GM23338 (cell line): ENCODE data around the gene TNS4. TPM values are rescaled to one million over a fixed set of nuclear protein-coding genes. Genes with fewer than 3 reads are reported as not detected.

Source experiments
- ATAC-seq: fragments of 200-7000 bp; cut with Tn5 transposase; 3 replicates; pipeline ENCODE4 v1.9.1; 2020
- DNase-seq: peaks from one replicate; pipeline ENCODE4 v3.0.0-alpha.2; 2015; ENCODE audit warnings: low spot score
- H2AFZ ChIP-seq: fragments of 200-600 bp; sonication (generic); 2 replicates; pipeline ENCODE4 v1.8.0; 2016; ENCODE audit warnings: antibody characterized with exemption, mild to moderate bottlenecking, moderate library complexity
- H3F3A ChIP-seq: fragments of 200-600 bp; sonication (generic); replicated peaks from 2 replicates; pipeline ENCODE4 v1.8.0; 2017; ENCODE audit warnings: antibody characterized with exemption, mixed run types, low read depth
- H3K27ac ChIP-seq: fragments of 200-600 bp; sonication (generic); 2 replicates; pipeline ENCODE4 v1.6.1; 2016; ENCODE audit warnings: low read depth
- H3K27me3 ChIP-seq: fragments of 200-600 bp; sonication (generic); 2 replicates; pipeline ENCODE4 v1.8.0; 2016; ENCODE audit warnings: mild to moderate bottlenecking, mixed run types, moderate library complexity; ENCODE audit not compliant: insufficient read depth
- H3K36me3 ChIP-seq: fragments of 200-600 bp; sonication (generic); 2 replicates; pipeline ENCODE4 v1.8.0; 2016; ENCODE audit warnings: mild to moderate bottlenecking; ENCODE audit not compliant: insufficient read depth
- H3K4me1 ChIP-seq: fragments of 200-600 bp; sonication (generic); 2 replicates; pipeline ENCODE4 v1.8.0; 2016; ENCODE audit warnings: mild to moderate bottlenecking, moderate library complexity; ENCODE audit not compliant: insufficient read depth
- H3K4me2 ChIP-seq: fragments of 200-600 bp; sonication (generic); 2 replicates; pipeline ENCODE4 v1.7.1; 2017; ENCODE audit warnings: mixed run types
- H3K4me3 ChIP-seq: fragments of 200-600 bp; sonication (generic); 2 replicates; pipeline ENCODE4 v1.6.1; 2016; ENCODE audit warnings: mixed run types
- H3K79me2 ChIP-seq: fragments of 200-600 bp; sonication (generic); replicated peaks from 2 replicates; pipeline ENCODE4 v1.8.0; 2017; ENCODE audit warnings: mild to moderate bottlenecking; ENCODE audit not compliant: insufficient read depth
- H3K9me2 ChIP-seq: fragments of 200-600 bp; sonication (generic); 2 replicates; pipeline ENCODE4 v1.8.0; 2017; ENCODE audit not compliant: insufficient read depth
- H4K20me1 ChIP-seq: fragments of 200-600 bp; sonication (generic); replicated peaks from 2 replicates; pipeline ENCODE4 v1.8.0; 2017; ENCODE audit warnings: mild to moderate bottlenecking; ENCODE audit not compliant: insufficient read depth
- H3K27ac Mint-ChIP-seq: 2 replicates; pipeline ENCODE4 v1.8.0; 2020; ENCODE audit warnings: inconsistent platforms, mild to moderate bottlenecking, moderate library complexity, mixed read lengths
- H3K27me3 Mint-ChIP-seq: 3 replicates; pipeline ENCODE4 v1.8.0; 2022; ENCODE audit warnings: low read depth, mild to moderate bottlenecking, moderate library complexity, mixed read lengths, inconsistent platforms; ENCODE audit not compliant: insufficient read depth, poor library complexity
- H3K36me3 Mint-ChIP-seq: 3 replicates; pipeline ENCODE4 v1.8.0; 2021; ENCODE audit warnings: low read depth, mild to moderate bottlenecking, inconsistent platforms, moderate library complexity, mixed read lengths
- H3K4me1 Mint-ChIP-seq: 3 replicates; pipeline ENCODE4 v1.8.0; 2020; ENCODE audit warnings: mild to moderate bottlenecking, inconsistent platforms, mixed read lengths
- H3K4me3 Mint-ChIP-seq: 3 replicates; pipeline ENCODE4 v1.8.0; 2021; ENCODE audit warnings: moderate library complexity, mild to moderate bottlenecking, inconsistent platforms, mixed read lengths
- H3K9me3 Mint-ChIP-seq: 3 replicates; pipeline ENCODE4 v1.8.0; 2020; ENCODE audit warnings: moderate library complexity, mild to moderate bottlenecking, inconsistent platforms, mixed read lengths
- CREB1 ChIP-seq: fragments of 250-450 bp; sonication (Bioruptor Pico); IDR thresholded peaks from 2 replicates; pipeline ENCODE4 v1.5.0; 2020; ENCODE audit warnings: low read depth, mild to moderate bottlenecking, moderate library complexity
- EZH2phosphoT487 ChIP-seq: fragments of 200-600 bp; sonication (generic); IDR thresholded peaks from one replicate; pipeline ENCODE4 v1.8.1; 2018; ENCODE audit warnings: antibody characterized with exemption; ENCODE audit not compliant: unreplicated experiment
- JUNB ChIP-seq: IDR thresholded peaks from one replicate; pipeline ENCODE4 v1.6.1; 2016; ENCODE audit warnings: antibody characterized with exemption; ENCODE audit not compliant: unreplicated experiment
- NANOG ChIP-seq: IDR thresholded peaks from 2 replicates; pipeline ENCODE4 v1.6.1; 2016; ENCODE audit warnings: antibody characterized with exemption, borderline replicate concordance
- STAT1 ChIP-seq: IDR thresholded peaks from one replicate; pipeline ENCODE4 v1.6.1; 2016; ENCODE audit warnings: antibody characterized with exemption; ENCODE audit not compliant: unreplicated experiment
- ZNF114 ChIP-seq: fragments of 250-450 bp; sonication (Bioruptor Pico); IDR thresholded peaks from 2 replicates; pipeline ENCODE4 v1.5.0; 2020; ENCODE audit warnings: mild to moderate bottlenecking, moderate library complexity
- ZNF331 ChIP-seq: fragments of 250-450 bp; sonication (Bioruptor Pico); IDR thresholded peaks from 2 replicates; pipeline ENCODE4 v1.5.0; 2020; ENCODE audit warnings: low read depth, mild to moderate bottlenecking, moderate library complexity
- polyA plus RNA-seq: library from polyadenylated mRNA; unstranded; fragments of >200 nt; fragmentation: Nextera tagmentation; extraction: Ambion mirVana; gene quantifications from 2 replicates; pipeline ENCODE4 v1.2.1, GENCODE V29; 2016
- total RNA-seq: library from RNA; depleted of rRNA; stranded (reverse); fragments of >200 nt; shearing (Covaris generic); gene quantifications from 2 replicates; pipeline ENCODE4 v1.2.3, GENCODE V29; 2014
- TF ChIP-seq, protein P1 (sequence below): IDR thresholded peaks from one replicate; pipeline ENCODE4 v1.6.1; 2018; ENCODE audit warnings: antibody characterized with exemption; ENCODE audit not compliant: unreplicated experiment
- TF ChIP-seq, protein P2 (sequence below): fragments of 250-450 bp; sonication (Bioruptor Pico); IDR thresholded peaks from 2 replicates; pipeline ENCODE4 v1.5.0; 2020; ENCODE audit warnings: mild to moderate bottlenecking, moderate library complexity
- TF ChIP-seq, protein P3 (sequence below), 2 experiments: fragments of 200-600 bp in 1 of 2; sonication (generic) in 1 of 2; conservative IDR thresholded peaks; 2 replicates each; pipeline versions ENCODE4 v1.5.1 to v1.6.1; 2016 to 2017; ENCODE audit warnings: antibody characterized with exemption in 2 of 2, low read depth in 2 of 2, mild to moderate bottlenecking in 2 of 2, moderate library complexity in 1 of 2

TNS4 gene
- total and polyA plus RNA-seq, 2 experiments from 2014 or later: 0.31 to 4.9 TPM

DNA sequence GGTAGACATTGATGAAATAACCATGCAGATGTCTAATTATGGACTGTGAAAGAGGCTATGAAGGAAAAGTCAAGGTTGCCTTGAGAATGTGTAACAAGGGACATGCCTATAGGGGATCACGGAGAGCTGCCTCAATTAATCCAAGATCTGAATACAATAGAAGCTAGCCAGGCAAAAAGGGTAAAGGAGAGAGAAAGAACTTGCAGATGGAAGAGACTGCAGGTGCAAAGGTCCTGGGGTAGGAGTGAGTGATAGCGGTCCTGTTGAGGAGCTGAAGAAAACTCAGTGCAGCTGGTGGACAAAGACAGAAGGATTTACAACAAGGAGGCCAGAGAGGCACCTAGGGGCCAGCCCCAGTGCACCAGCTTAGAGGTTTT lies 15.9 kb upstream of the TNS4 start:
- ATAC-seq: no peak
- H3K27ac Mint-ChIP-seq: peak overlapping the region; percentile 2; the same call in 1 of the 2 replicates
- Histone ChIP-seq H3K79me2 (no peaks in the 10 kb centered on the region), H3K4me3 (no peak overlapping the region), H4K20me1 (no peaks in the 10 kb centered on the region), H3K4me1 (peaks cover 5% of the 10 kb centered on the region; the same call in 1 of the 2 replicates), H3K9me2 (no peaks in the 10 kb centered on the region), H3F3A (no peaks in the 10 kb centered on the region), H3K4me2 (no peak overlapping the region), H3K27ac (no peak overlapping the region), H3K27me3 (no peaks in the 10 kb centered on the region), H2AFZ (no peak overlapping the region), H3K36me3 (no peaks in the 10 kb centered on the region)
- no peak overlapping the region for H3K4me3 Mint-ChIP-seq
- DNase-seq: no peak
- H3K9me3 Mint-ChIP-seq: no peaks in the 10 kb centered on the region
- H3K27me3 Mint-ChIP-seq: peaks cover 17% of the 10 kb centered on the region
- peaks cover 10% of the 10 kb centered on the region for H3K4me1 Mint-ChIP-seq
- H3K36me3 Mint-ChIP-seq: no peaks in the 10 kb centered on the region
- TF ChIP-seq ZNF331 (CRISPR knock-in tag): no peak

DNA sequence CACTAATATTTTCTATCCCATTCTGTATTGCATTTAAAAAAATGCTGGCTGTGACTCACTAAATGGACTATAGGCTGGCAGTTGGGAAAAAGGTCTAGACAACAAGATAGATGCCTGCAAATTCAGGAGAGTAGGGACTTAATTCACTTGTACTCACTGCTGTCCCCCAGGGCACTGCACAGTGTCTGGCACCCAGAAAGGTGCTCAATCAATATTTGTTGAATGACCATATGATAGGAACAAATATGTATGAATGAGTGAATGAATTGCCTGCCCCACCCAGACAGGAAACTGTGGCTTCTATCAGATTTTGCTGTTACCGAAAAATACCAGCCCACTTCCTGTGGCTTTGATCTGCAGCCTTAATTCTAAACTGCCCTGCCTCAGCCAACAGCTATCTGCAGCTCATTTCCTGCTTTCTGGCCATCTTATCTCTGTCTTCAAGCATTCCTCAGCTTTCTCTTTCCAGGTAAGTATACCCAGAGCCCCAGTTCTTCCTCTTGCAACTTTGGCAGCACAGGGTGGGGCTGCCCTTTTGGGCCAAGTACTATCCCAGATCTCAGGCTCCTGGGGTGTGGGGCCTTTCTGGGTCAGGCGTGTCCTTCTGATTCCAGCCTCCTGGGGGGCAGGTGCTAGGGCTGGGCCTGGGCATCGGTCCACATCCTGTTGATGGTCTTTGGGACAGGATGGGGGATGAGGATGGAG lies 15.3 kb upstream of the TNS4 start:
- Histone ChIP-seq H4K20me1 (no peaks in the 10 kb centered on the region), H3K27ac (no peak overlapping the region), H2AFZ (no peak overlapping the region), H3F3A (no peaks in the 10 kb centered on the region), H3K27me3 (no peaks in the 10 kb centered on the region), H3K4me3 (no peak overlapping the region), H3K4me2 (no peak overlapping the region), H3K9me2 (no peaks in the 10 kb centered on the region), H3K79me2 (no peaks in the 10 kb centered on the region), H3K36me3 (no peaks in the 10 kb centered on the region), H3K4me1 (peaks cover 5% of the 10 kb centered on the region; the same call in 1 of the 2 replicates)
- Mint-ChIP-seq H3K27me3 (peaks cover 15% of the 10 kb centered on the region), H3K27ac (0 out of 2 replicates have a peak overlapping the region, but pooled peaks have one; percentile 2), H3K9me3 (no peaks in the 10 kb centered on the region), H3K36me3 (no peaks in the 10 kb centered on the region), H3K4me3 (no peak overlapping the region), H3K4me1 (peaks cover 10% of the 10 kb centered on the region)
- ATAC-seq: no peak
- DNase-seq: no peak
- TF ChIP-seq NANOG (no peak), STAT1 (no peak), CREB1 (CRISPR knock-in tag) (no peak), JUNB (no peak), EZH2phosphoT487 (no peak), ZNF114 (CRISPR knock-in tag) (no peak)
- TF ChIP-seq, protein P1, sequence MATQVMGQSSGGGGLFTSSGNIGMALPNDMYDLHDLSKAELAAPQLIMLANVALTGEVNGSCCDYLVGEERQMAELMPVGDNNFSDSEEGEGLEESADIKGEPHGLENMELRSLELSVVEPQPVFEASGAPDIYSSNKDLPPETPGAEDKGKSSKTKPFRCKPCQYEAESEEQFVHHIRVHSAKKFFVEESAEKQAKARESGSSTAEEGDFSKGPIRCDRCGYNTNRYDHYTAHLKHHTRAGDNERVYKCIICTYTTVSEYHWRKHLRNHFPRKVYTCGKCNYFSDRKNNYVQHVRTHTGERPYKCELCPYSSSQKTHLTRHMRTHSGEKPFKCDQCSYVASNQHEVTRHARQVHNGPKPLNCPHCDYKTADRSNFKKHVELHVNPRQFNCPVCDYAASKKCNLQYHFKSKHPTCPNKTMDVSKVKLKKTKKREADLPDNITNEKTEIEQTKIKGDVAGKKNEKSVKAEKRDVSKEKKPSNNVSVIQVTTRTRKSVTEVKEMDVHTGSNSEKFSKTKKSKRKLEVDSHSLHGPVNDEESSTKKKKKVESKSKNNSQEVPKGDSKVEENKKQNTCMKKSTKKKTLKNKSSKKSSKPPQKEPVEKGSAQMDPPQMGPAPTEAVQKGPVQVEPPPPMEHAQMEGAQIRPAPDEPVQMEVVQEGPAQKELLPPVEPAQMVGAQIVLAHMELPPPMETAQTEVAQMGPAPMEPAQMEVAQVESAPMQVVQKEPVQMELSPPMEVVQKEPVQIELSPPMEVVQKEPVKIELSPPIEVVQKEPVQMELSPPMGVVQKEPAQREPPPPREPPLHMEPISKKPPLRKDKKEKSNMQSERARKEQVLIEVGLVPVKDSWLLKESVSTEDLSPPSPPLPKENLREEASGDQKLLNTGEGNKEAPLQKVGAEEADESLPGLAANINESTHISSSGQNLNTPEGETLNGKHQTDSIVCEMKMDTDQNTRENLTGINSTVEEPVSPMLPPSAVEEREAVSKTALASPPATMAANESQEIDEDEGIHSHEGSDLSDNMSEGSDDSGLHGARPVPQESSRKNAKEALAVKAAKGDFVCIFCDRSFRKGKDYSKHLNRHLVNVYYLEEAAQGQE: no peak
- TF ChIP-seq, protein P2, sequence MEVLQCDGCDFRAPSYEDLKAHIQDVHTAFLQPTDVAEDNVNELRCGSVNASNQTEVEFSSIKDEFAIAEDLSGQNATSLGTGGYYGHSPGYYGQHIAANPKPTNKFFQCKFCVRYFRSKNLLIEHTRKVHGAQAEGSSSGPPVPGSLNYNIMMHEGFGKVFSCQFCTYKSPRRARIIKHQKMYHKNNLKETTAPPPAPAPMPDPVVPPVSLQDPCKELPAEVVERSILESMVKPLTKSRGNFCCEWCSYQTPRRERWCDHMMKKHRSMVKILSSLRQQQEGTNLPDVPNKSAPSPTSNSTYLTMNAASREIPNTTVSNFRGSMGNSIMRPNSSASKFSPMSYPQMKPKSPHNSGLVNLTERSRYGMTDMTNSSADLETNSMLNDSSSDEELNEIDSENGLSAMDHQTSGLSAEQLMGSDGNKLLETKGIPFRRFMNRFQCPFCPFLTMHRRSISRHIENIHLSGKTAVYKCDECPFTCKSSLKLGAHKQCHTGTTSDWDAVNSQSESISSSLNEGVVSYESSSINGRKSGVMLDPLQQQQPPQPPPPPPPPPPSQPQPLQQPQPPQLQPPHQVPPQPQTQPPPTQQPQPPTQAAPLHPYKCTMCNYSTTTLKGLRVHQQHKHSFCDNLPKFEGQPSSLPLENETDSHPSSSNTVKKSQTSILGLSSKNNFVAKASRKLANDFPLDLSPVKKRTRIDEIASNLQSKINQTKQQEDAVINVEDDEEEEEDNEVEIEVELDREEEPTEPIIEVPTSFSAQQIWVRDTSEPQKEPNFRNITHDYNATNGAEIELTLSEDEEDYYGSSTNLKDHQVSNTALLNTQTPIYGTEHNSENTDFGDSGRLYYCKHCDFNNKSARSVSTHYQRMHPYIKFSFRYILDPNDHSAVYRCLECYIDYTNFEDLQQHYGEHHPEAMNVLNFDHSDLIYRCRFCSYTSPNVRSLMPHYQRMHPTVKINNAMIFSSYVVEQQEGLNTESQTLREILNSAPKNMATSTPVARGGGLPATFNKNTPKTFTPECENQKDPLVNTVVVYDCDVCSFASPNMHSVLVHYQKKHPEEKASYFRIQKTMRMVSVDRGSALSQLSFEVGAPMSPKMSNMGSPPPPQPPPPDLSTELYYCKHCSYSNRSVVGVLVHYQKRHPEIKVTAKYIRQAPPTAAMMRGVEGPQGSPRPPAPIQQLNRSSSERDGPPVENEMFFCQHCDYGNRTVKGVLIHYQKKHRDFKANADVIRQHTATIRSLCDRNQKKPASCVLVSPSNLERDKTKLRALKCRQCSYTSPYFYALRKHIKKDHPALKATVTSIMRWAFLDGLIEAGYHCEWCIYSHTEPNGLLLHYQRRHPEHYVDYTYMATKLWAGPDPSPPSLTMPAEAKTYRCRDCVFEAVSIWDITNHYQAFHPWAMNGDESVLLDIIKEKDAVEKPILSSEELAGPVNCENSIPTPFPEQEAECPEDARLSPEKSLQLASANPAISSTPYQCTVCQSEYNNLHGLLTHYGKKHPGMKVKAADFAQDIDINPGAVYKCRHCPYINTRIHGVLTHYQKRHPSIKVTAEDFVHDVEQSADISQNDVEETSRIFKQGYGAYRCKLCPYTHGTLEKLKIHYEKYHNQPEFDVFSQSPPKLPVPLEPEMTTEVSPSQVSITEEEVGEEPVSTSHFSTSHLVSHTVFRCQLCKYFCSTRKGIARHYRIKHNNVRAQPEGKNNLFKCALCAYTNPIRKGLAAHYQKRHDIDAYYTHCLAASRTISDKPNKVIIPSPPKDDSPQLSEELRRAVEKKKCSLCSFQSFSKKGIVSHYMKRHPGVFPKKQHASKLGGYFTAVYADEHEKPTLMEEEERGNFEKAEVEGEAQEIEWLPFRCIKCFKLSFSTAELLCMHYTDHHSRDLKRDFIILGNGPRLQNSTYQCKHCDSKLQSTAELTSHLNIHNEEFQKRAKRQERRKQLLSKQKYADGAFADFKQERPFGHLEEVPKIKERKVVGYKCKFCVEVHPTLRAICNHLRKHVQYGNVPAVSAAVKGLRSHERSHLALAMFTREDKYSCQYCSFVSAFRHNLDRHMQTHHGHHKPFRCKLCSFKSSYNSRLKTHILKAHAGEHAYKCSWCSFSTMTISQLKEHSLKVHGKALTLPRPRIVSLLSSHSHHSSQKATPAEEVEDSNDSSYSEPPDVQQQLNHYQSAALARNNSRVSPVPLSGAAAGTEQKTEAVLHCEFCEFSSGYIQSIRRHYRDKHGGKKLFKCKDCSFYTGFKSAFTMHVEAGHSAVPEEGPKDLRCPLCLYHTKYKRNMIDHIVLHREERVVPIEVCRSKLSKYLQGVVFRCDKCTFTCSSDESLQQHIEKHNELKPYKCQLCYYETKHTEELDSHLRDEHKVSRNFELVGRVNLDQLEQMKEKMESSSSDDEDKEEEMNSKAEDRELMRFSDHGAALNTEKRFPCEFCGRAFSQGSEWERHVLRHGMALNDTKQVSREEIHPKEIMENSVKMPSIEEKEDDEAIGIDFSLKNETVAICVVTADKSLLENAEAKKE (CRISPR knock-in tag): no peak
- TF ChIP-seq, protein P3, sequence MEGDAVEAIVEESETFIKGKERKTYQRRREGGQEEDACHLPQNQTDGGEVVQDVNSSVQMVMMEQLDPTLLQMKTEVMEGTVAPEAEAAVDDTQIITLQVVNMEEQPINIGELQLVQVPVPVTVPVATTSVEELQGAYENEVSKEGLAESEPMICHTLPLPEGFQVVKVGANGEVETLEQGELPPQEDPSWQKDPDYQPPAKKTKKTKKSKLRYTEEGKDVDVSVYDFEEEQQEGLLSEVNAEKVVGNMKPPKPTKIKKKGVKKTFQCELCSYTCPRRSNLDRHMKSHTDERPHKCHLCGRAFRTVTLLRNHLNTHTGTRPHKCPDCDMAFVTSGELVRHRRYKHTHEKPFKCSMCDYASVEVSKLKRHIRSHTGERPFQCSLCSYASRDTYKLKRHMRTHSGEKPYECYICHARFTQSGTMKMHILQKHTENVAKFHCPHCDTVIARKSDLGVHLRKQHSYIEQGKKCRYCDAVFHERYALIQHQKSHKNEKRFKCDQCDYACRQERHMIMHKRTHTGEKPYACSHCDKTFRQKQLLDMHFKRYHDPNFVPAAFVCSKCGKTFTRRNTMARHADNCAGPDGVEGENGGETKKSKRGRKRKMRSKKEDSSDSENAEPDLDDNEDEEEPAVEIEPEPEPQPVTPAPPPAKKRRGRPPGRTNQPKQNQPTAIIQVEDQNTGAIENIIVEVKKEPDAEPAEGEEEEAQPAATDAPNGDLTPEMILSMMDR (conservative IDR thresholded peaks at IDR 0.05; ENCODE audit: low read depth in 2 of 2): no peak
